ENCODE data around the gene PDE7B. TPM values are rescaled to one million over a fixed set of nuclear protein-coding genes. Genes with fewer than 3 reads are reported as not detected.
"Not testable (repeated sequence)": the region's sequence is repeated elsewhere in the genome, so short reads cannot be mapped to it uniquely, and the experiment has no call there.

PDE7B gene
- total RNA-seq, 1 donor from 2014 or later, result 5.4 TPM

GRCh38 chr6:136175873-136176272 is 324.4 kb downstream of the PDE7B start:
- no peak for DNase-seq (ENCODE audit: low spot score)

- no peak for DNase-seq (ENCODE audit: low spot score)
These were observed 327.2 kb downstream of the PDE7B start for GRCh38 chr6:136178749-136179148.

GRCh38 chr6:136180704-136181511 is 329.4 kb downstream of the PDE7B start:
- DNase-seq (ENCODE audit: low spot score), result no peak

- no peak for DNase-seq (ENCODE audit: low spot score)
These were observed 330.0 kb downstream of the PDE7B start for GRCh38 chr6:136181512-136181833.

GRCh38 chr6:136181861-136182260 is 330.4 kb downstream of the PDE7B start:
- DNase-seq (ENCODE audit: low spot score), result no peak

- DNase-seq (ENCODE audit: low spot score), result no peak
These were observed 333.2 kb downstream of the PDE7B start for GRCh38 chr6:136184738-136185137.

- DNase-seq (ENCODE audit: low spot score), result no peak
These were observed 334.9 kb downstream of the PDE7B start for GRCh38 chr6:136186363-136186762.

GRCh38 chr6:136188486-136188885 is 337.0 kb downstream of the PDE7B start:
- no peak for DNase-seq (ENCODE audit: low spot score)

- DNase-seq (ENCODE audit: low spot score), result no peak
These were observed 337.6 kb downstream of the PDE7B start for GRCh38 chr6:136189104-136189503.

GRCh38 chr6:136191606-136192312 is 340.3 kb downstream of the PDE7B start:
- no peak for DNase-seq (ENCODE audit: low spot score)

GRCh38 chr6:136192902-136193301 is 341.4 kb downstream of the PDE7B start:
- no peak for DNase-seq (ENCODE audit: low spot score)

GRCh38 chr6:136201732-136202131 is 350.2 kb downstream of the PDE7B start:
- DNase-seq (ENCODE audit: low spot score), result no peak

GRCh38 chr6:136208783-136209182 is 357.3 kb downstream of the PDE7B start:
- DNase-seq (ENCODE audit: low spot score), result no peak

- no peak for DNase-seq (ENCODE audit: low spot score)
These were observed 358.0 kb downstream of the PDE7B start for GRCh38 chr6:136209496-136209895.

GRCh38 chr6:136210398-136211165 is 359.1 kb downstream of the PDE7B start:
- no peak for DNase-seq (ENCODE audit: low spot score)

GRCh38 chr6:136212608-136213007 is 361.1 kb downstream of the PDE7B start:
- DNase-seq (ENCODE audit: low spot score), result no peak

- DNase-seq (ENCODE audit: low spot score), result no peak
These were observed 361.6 kb downstream of the PDE7B start for GRCh38 chr6:136213012-136213539.

- DNase-seq (ENCODE audit: low spot score), result no peak
These were observed 362.4 kb downstream of the PDE7B start for GRCh38 chr6:136213853-136214252.

GRCh38 chr6:136216503-136217401 is 365.3 kb downstream of the PDE7B start:
- DNase-seq (ENCODE audit: low spot score), result no peak

- DNase-seq (ENCODE audit: low spot score), result not testable (repeated sequence)
These were observed 373.5 kb downstream of the PDE7B start for GRCh38 chr6:136224974-136225373.

- no peak for DNase-seq (ENCODE audit: low spot score)
These were observed 374.0 kb downstream of the PDE7B start for GRCh38 chr6:136225496-136225895.
